Measurements from ENCODE around the gene LPP.

- TF ChIP-seq CTCF (IDR thresholded peaks at IDR 0.05 in 4 of 5, conservative IDR thresholded peaks at IDR 0.05 in 1 of 5) (no peak), POLR2A (IDR thresholded peaks at IDR 0.05) (no peak)
Measured at GRCh38 chr3:188133646-188134045, 20.3 kb upstream of the LPP start.

Data from gastrocnemius medialis (tissue), 4 donors.